ENCODE measurements around the gene ADGRD1. TPM values are rescaled to one million over a fixed set of nuclear protein-coding genes. Genes with fewer than 3 reads are reported as not detected.

The ADGRD1 gene
- total RNA-seq, 1 donor from 2014 or later, result 0.47 TPM

DNA sequence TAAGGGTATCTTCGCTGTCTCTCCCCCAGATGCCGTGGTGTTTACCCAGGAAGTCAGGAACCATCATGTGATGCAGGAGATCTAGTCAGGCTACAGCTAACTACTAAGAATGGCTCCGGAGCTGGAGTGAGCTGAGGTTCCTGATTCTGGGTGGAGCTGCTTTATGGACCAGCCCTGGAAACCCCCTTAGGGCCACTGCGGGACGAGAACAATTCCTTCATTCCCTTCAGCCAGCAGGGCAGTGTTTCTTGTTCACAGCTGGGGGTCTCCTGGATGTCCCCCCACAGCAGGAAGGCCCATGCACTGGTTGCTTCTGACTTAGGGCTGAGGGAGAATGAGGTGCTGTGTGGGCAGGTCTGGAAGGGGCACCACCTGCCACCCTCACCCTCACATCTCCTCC, 199.3 kb downstream of the ADGRD1 start:
- intact Hi-C loops (cut with micrococcal nuclease), result no loop called here
- Mint-ChIP-seq H3K4me1 (no peaks in the 10 kb centered on the region), H3K27ac (no peak overlapping the region), H3K36me3 (ENCODE audit: low read depth) (no peaks in the 10 kb centered on the region), H3K27me3 (peaks cover 14% of the 10 kb centered on the region), H3K9me3 (peaks cover 10% of the 10 kb centered on the region), H3K4me3 (no peak overlapping the region)
- TF ChIP-seq, protein P1, sequence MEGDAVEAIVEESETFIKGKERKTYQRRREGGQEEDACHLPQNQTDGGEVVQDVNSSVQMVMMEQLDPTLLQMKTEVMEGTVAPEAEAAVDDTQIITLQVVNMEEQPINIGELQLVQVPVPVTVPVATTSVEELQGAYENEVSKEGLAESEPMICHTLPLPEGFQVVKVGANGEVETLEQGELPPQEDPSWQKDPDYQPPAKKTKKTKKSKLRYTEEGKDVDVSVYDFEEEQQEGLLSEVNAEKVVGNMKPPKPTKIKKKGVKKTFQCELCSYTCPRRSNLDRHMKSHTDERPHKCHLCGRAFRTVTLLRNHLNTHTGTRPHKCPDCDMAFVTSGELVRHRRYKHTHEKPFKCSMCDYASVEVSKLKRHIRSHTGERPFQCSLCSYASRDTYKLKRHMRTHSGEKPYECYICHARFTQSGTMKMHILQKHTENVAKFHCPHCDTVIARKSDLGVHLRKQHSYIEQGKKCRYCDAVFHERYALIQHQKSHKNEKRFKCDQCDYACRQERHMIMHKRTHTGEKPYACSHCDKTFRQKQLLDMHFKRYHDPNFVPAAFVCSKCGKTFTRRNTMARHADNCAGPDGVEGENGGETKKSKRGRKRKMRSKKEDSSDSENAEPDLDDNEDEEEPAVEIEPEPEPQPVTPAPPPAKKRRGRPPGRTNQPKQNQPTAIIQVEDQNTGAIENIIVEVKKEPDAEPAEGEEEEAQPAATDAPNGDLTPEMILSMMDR (IDR thresholded peaks at IDR 0.05), result no peak
- ATAC-seq (ENCODE audit: low read depth) (no peak), DNase-seq (no peak)
- POLR2A ChIA-PET, result no interaction called here
- CTCF ChIA-PET, result no interaction called here

DNA sequence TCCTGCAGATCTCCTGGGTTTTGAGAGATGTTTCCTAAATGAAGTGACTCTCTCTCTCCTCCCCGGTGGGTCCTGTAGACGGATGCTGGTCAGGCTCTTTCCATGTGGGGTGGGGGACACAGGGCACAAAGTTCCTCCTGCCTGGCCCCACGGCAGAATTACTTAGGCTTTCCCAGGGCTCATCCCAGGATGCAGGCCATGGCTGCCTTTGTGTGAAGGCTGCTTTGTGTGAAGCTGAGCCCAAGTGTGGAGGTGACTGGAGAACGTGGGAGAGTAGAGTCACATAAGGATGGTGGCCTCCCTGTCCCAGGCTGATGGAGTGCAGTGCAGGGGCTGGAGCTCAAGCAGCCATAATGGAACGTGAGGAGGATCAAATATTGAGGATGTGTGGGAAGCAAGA, 200.2 kb downstream of the ADGRD1 start:
- POLR2A ChIA-PET, result no interaction called here
- intact Hi-C loops (cut with micrococcal nuclease), result no loop called here
- Mint-ChIP-seq H3K27ac (no peak overlapping the region), H3K36me3 (ENCODE audit: low read depth) (no peaks in the 10 kb centered on the region), H3K9me3 (peaks cover 10% of the 10 kb centered on the region), H3K27me3 (peaks cover 14% of the 10 kb centered on the region), H3K4me3 (no peak overlapping the region), H3K4me1 (no peaks in the 10 kb centered on the region)
- CTCF ChIA-PET, result no interaction called here
- ATAC-seq (ENCODE audit: low read depth), result no peak
- no peak for DNase-seq
- TF ChIP-seq, protein P1 (IDR thresholded peaks at IDR 0.05), result no peak

DNA sequence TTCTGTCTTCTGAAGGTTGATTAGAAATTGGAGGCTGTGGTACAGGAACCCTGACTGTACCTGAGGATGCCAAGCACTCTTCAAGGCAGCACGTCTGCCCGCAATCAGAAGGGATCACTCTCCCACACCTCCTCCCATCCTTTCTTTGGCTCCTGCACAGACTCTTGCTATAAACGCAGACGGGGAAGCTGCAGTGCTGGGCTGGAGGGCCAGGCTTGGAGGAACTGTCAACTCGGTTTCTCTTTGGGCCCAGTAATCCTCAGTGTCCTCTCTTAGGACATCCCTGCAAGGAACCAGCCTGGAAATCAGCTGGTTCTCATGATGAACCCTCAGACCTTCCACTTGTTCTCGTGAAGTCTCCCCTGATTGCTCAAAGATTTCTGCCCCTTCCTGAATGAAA, 201.4 kb downstream of the ADGRD1 start:
- intact Hi-C loops (cut with micrococcal nuclease), result no loop called here
- ATAC-seq (ENCODE audit: low read depth), result no peak
- CTCF ChIA-PET, result no interaction called here

DNA sequence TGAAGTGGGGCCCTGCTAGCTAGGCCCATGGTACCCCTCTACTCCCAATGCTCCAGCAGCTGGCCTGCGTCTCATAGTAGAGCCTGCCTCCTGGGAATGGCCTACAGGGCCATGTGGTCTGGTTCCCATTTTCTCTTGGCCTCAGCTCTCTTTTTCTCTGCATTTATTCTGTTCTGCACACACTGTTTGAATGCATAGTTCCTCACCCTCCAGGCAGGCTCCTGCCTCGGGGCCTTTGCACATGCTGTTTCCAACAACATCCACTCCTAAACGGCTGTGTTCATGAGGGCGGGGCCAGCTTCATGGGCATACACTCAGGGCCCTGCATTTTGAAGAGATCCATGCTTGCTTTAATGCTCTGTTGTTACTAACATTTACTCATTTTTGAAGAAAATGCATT, 204.0 kb downstream of the ADGRD1 start:
- no peak for ATAC-seq (ENCODE audit: low read depth)
- Mint-ChIP-seq H3K4me1 (no peaks in the 10 kb centered on the region), H3K27ac (no peak overlapping the region), H3K36me3 (ENCODE audit: low read depth) (no peaks in the 10 kb centered on the region), H3K27me3 (peaks cover 5% of the 10 kb centered on the region), H3K4me3 (no peak overlapping the region), H3K9me3 (no peaks in the 10 kb centered on the region)
- ChIA-PET CTCF (no interaction called here), POLR2A (no interaction called here)
- DNase-seq, result no peak
- TF ChIP-seq, protein P1 (IDR thresholded peaks at IDR 0.05), result no peak
- intact Hi-C loops (cut with micrococcal nuclease), result no loop called here

More for the DNA sequence above, 201.4 kb downstream of the ADGRD1 start:
- Mint-ChIP-seq H3K27ac (no peak overlapping the region), H3K4me1 (no peaks in the 10 kb centered on the region), H3K36me3 (ENCODE audit: low read depth) (no peaks in the 10 kb centered on the region), H3K4me3 (no peak overlapping the region), H3K27me3 (peaks cover 14% of the 10 kb centered on the region), H3K9me3 (peaks cover 10% of the 10 kb centered on the region)
- no peak for DNase-seq
- POLR2A ChIA-PET, result no interaction called here
- TF ChIP-seq, protein P1 (IDR thresholded peaks at IDR 0.05), result no peak

DNA sequence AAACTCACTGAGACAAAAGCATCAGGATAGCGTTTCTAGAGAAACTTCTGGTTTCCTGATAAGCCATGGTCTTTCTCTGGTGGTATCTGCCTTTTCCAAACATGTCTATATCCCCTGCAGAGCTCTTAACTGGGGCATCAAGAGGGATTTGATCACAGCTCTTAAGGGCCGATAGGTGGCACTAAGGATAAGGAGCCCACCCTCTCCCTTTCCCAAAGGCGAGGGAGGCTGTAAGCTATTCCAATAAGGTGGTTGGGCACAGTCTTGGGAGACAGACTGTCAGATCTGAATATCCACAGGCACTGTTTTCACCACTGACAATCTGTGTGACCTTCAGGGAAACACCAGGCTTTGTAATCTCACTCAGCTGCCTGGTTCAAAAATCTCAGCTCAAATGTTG, 206.0 kb downstream of the ADGRD1 start:
- H3K9me3 Mint-ChIP-seq, result no peaks in the 10 kb centered on the region
- CTCF ChIA-PET, result no interaction called here
- ATAC-seq (ENCODE audit: low read depth) (no peak), DNase-seq (no peak)
- no peaks in the 10 kb centered on the region for H3K4me1 Mint-ChIP-seq
- TF ChIP-seq, protein P1 (IDR thresholded peaks at IDR 0.05), result no peak
- H3K27me3 Mint-ChIP-seq, result peaks cover 2% of the 10 kb centered on the region
- POLR2A ChIA-PET, result no interaction called here
- H3K36me3 Mint-ChIP-seq (ENCODE audit: low read depth), result no peaks in the 10 kb centered on the region
- H3K27ac Mint-ChIP-seq, result no peak overlapping the region
- H3K4me3 Mint-ChIP-seq, result no peak overlapping the region
- intact Hi-C loops (cut with micrococcal nuclease), result no loop called here

Measured in activated B cell treated with CpG ODN at 0.5 μM for 24 hours (primary cell).